GM12865 (cell line): ENCODE data around the gene NADK2.

Experiments
- DNase-seq: peaks from one replicate; pipeline ENCODE4 v3.0.0; 2010; ENCODE audit warnings: low read depth
- H3K4me3 ChIP-seq: 2 replicates; pipeline ENCODE4 v1.5.1; 2011; ENCODE audit warnings: mild to moderate bottlenecking, low read depth, low read length, control low read depth
- CTCF ChIP-seq: IDR thresholded peaks from 2 replicates; pipeline ENCODE4 v1.5.1; 2011; ENCODE audit warnings: low read length, control low read depth, low read depth, inconsistent platforms; ENCODE audit not compliant: insufficient read depth; ENCODE audit errors: missing control alignments

The NADK2 gene

GRCh38 chr5:36239370-36240293 is 2.1 kb downstream of the NADK2 start:
- peak; percentile 7 for DNase-seq
- TF ChIP-seq CTCF, result no peak
- H3K4me3 ChIP-seq, result no peak overlapping the region

DNA sequence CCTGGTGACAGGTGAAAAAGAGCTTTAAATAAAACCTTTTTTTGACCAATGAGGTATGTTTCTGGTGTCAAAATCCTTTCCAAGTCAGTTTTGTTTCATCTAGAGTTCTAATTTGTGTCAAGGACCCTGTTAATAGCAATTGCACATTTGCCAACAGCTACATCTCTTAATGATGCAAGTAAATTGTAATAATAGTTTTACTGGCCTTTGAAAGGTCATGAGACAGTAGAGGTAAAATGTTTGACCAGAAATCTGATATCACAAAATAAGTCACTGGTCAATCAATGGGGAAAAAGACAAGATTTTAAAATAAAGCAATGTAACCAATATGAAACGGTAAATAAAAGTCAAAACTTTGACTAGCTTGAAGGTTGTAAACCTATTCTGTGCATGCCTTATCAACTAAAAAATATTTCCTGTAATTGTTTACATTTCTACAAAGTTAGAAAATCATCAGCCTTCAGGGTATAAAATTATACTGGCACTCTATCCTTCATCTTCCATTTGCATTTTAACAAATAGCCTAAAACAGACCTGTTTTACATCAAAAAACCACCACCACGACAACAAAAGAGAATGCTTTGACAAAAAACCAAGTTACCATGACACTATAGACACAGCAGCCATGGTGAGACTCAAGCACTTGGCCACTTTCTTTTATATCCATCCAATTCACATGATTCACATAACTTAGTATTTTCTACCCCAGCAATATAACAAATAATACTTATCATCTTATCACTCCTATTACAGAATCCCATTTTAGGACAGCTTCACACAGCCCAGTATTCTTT is 3.0 kb downstream of the NADK2 start:
- no peak for TF ChIP-seq CTCF
- no peak overlapping the region for H3K4me3 ChIP-seq
- no peak for DNase-seq

- H3K4me3 ChIP-seq, result no peak overlapping the region
- DNase-seq, result no peak
- TF ChIP-seq CTCF, result no peak
Observed at GRCh38 chr5:36237751-36238150, 4.0 kb downstream of the NADK2 start.

- TF ChIP-seq CTCF, result no peak
- no peak overlapping the region for H3K4me3 ChIP-seq
- DNase-seq, result peak; percentile 6
Observed at GRCh38 chr5:36236801-36237200, 4.9 kb downstream of the NADK2 start.

DNA sequence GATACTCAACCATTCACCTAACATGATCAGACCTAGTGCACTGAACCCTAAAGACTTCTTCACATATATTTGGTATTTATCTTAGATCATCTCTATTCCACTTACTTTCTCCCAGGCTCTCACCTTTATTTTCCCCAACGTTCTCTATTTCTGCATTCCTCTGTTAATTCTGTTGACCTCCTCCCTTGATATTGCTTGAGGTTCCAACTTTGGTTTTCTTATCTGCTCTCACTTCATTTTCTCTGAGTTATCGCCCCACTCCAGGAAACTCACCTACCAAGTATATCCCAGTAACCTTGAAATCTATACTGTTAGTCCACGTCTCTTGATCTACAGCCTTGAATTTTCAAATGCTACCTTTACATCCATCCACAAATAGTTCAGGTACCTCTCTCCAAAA is 9.2 kb downstream of the NADK2 start:
- no peak for DNase-seq
- no peak overlapping the region for H3K4me3 ChIP-seq
- no peak for TF ChIP-seq CTCF

- no peak overlapping the region for H3K4me3 ChIP-seq
- no peak for TF ChIP-seq CTCF
- no peak for DNase-seq
Observed at GRCh38 chr5:36230151-36230790, 11.5 kb downstream of the NADK2 start.
